Keratinocyte (primary cell): ENCODE data around the gene ASB9. TPM values are rescaled to one million over a fixed set of nuclear protein-coding genes. Genes with fewer than 3 reads are reported as not detected.

Source experiments
- DNase-seq: peaks from one replicate; pipeline ENCODE4 v3.0.0-alpha.2; 2011; ENCODE audit warnings: low read depth, missing footprints, low spot score
- FAIRE-seq: peaks from 2 replicates; lab custom pipeline; 2011; peaks lifted over from hg19 to GRCh38; lab: Jason Lieb, UNC
- H2AFZ ChIP-seq: 2 replicates; pipeline ENCODE4 v1.6.0; 2012; ENCODE audit warnings: low read length, control low read depth, inconsistent platforms; ENCODE audit not compliant: control insufficient read depth
- H3K27ac ChIP-seq: 2 replicates; pipeline ENCODE4 v1.5.1; 2011; ENCODE audit warnings: low read length; ENCODE audit not compliant: control insufficient read depth, insufficient read depth
- H3K27me3 ChIP-seq: 3 replicates; pipeline ENCODE4 v1.6.0; 2011; ENCODE audit warnings: low read length; ENCODE audit not compliant: control insufficient read depth, insufficient read depth; ENCODE audit errors: extremely low read depth
- H3K36me3 ChIP-seq, 2 experiments: 2 replicates in 1 of 2; 3 replicates in 1 of 2; pipeline ENCODE4 v1.5.1; 2011; ENCODE audit warnings: low read length in 2 of 2, mild to moderate bottlenecking in 1 of 2; ENCODE audit not compliant: control insufficient read depth in 2 of 2, insufficient read depth in 2 of 2; ENCODE audit errors: extremely low read depth in 1 of 2
- H3K4me1 ChIP-seq: 3 replicates; pipeline ENCODE4 v1.5.1; 2011; ENCODE audit warnings: low read length; ENCODE audit not compliant: control insufficient read depth, insufficient read depth; ENCODE audit errors: extremely low read depth
- H3K4me2 ChIP-seq: 3 replicates; pipeline ENCODE4 v1.6.0; 2011; ENCODE audit warnings: low read depth, low read length; ENCODE audit not compliant: control insufficient read depth, insufficient read depth; ENCODE audit errors: extremely low read depth
- H3K4me3 ChIP-seq, 3 experiments: fragments of 200-600 bp in 1 of 3; sonication (generic) in 1 of 3; 2 replicates in 2 of 3; 3 replicates in 1 of 3; pipeline ENCODE4 v1.5.1; 2011 to 2016; ENCODE audit warnings: low read length in 3 of 3, mild to moderate bottlenecking in 3 of 3, control low read depth in 2 of 3, inconsistent platforms in 1 of 3, low read depth in 1 of 3, mixed read lengths in 1 of 3, mixed run types in 1 of 3, moderate library complexity in 1 of 3; ENCODE audit not compliant: control insufficient read depth in 2 of 3, insufficient read depth in 2 of 3; ENCODE audit errors: extremely low read depth in 1 of 3
- H3K79me2 ChIP-seq: 2 replicates; pipeline ENCODE4 v1.6.0; 2012; ENCODE audit warnings: low read length; ENCODE audit not compliant: control insufficient read depth, insufficient read depth
- H3K9ac ChIP-seq: 3 replicates; pipeline ENCODE4 v1.6.0; 2011; ENCODE audit warnings: low read length; ENCODE audit not compliant: control insufficient read depth, insufficient read depth; ENCODE audit errors: extremely low read depth
- H3K9me1 ChIP-seq: 3 replicates; pipeline ENCODE4 v1.6.0; 2011; ENCODE audit warnings: low read length; ENCODE audit not compliant: control insufficient read depth, insufficient read depth; ENCODE audit errors: extremely low read depth
- H3K9me3 ChIP-seq: 2 replicates; pipeline ENCODE4 v1.5.1; 2012; ENCODE audit warnings: low read depth, low read length; ENCODE audit not compliant: control insufficient read depth
- H4K20me1 ChIP-seq: 3 replicates; pipeline ENCODE4 v1.6.0; 2011; ENCODE audit warnings: low read length; ENCODE audit not compliant: control insufficient read depth, insufficient read depth; ENCODE audit errors: extremely low read depth
- EZH2 ChIP-seq: IDR thresholded peaks from one replicate; pipeline ENCODE4 v1.6.1; 2012; ENCODE audit warnings: inconsistent platforms, mild to moderate bottlenecking, low read length, moderate library complexity
- dilution Hi-C: fragments of 300-500 bp; cut with MboI; formaldehyde crosslinking; loops from one replicate; pipeline ENCODE4 v1.7.0; 2020; ENCODE audit warnings: low sequenced_read_pairs; ENCODE audit not compliant: extremely low pct_ligation_motif_present
- polyA plus RNA-seq, 5 experiments: library from polyadenylated mRNA; depleted of rRNA in 3 of 5; stranded (reverse) in 3 of 5; stranded (forward) in 1 of 5; unstranded in 1 of 5; fragments of >200 nt; gene quantifications; 1 replicate in 1 of 5; 2 replicates in 3 of 5; 3 replicates in 1 of 5; pipeline versions ENCODE4 v1.2.1 to v1.2.3, GENCODE V29; 2011 to 2012; ENCODE audit warnings: missing spikeins in 2 of 5, low read depth in 1 of 5, low replicate concordance in 1 of 5
- TF ChIP-seq, protein P1 (sequence below), 3 experiments: IDR thresholded peaks in 1 of 3; conservative IDR thresholded peaks in 1 of 3; optimal IDR thresholded peaks in 1 of 3; 2 replicates in 2 of 3; 3 replicates in 1 of 3; pipeline versions ENCODE3 to v1.5.1; 2011; ENCODE audit warnings: low read length in 3 of 3, mild to moderate bottlenecking in 3 of 3, moderate library complexity in 2 of 3, control low read depth in 1 of 3, inconsistent platforms in 1 of 3; ENCODE audit not compliant: insufficient read depth in 2 of 3; ENCODE audit errors: extremely low read depth in 1 of 3

The ASB9 gene
- polyA plus RNA-seq, 1 donor (not counting 4 experiments of a cell fraction or from before 2014, with no cell fraction given): 0.66 TPM

DNA sequence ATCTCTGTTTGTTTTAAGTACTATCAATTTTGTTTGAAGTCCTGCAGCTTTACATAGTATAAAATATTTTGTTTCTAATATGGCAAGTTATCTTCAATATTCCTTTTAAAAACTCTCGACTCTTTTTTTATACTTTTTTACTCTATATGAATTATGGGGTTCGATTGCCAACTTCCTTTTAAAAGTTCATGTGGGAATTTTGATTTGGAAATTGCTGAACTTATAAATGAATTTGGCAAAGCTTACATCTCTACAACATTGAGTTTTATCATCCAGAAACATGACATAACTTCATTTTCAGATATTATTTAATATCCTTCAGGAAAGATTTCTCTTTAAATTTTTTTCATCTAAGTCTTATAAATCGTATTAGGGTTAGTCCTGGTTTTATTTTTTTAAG, 60.8 kb downstream of the ASB9 start:
- TF ChIP-seq, protein P1, sequence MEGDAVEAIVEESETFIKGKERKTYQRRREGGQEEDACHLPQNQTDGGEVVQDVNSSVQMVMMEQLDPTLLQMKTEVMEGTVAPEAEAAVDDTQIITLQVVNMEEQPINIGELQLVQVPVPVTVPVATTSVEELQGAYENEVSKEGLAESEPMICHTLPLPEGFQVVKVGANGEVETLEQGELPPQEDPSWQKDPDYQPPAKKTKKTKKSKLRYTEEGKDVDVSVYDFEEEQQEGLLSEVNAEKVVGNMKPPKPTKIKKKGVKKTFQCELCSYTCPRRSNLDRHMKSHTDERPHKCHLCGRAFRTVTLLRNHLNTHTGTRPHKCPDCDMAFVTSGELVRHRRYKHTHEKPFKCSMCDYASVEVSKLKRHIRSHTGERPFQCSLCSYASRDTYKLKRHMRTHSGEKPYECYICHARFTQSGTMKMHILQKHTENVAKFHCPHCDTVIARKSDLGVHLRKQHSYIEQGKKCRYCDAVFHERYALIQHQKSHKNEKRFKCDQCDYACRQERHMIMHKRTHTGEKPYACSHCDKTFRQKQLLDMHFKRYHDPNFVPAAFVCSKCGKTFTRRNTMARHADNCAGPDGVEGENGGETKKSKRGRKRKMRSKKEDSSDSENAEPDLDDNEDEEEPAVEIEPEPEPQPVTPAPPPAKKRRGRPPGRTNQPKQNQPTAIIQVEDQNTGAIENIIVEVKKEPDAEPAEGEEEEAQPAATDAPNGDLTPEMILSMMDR (optimal IDR thresholded peaks at IDR 0.05 in 1 of 3, IDR thresholded peaks at IDR 0.05 in 1 of 3, conservative IDR thresholded peaks at IDR 0.05 in 1 of 3; ENCODE audit: extremely low read depth in 1 of 3, insufficient read depth in 2 of 3, low read length in 3 of 3): no peak
- TF ChIP-seq EZH2: no peak
- FAIRE-seq (no peak), DNase-seq (no peak)
- Histone ChIP-seq H3K4me2 (no peak overlapping the region), H3K36me3 (no peaks in the 10 kb centered on the region), H3K79me2 (no peaks in the 10 kb centered on the region), H3K4me3 (no peak overlapping the region), H3K27me3 (no peaks in the 10 kb centered on the region), H3K9me1 (no peaks in the 10 kb centered on the region), H4K20me1 (no peaks in the 10 kb centered on the region), H2AFZ (no peak overlapping the region), H3K9me3 (no peaks in the 10 kb centered on the region), H3K9ac (no peak overlapping the region), H3K27ac (no peak overlapping the region), H3K4me1 (no peaks in the 10 kb centered on the region)
- dilution Hi-C loops: no loop called here

DNA sequence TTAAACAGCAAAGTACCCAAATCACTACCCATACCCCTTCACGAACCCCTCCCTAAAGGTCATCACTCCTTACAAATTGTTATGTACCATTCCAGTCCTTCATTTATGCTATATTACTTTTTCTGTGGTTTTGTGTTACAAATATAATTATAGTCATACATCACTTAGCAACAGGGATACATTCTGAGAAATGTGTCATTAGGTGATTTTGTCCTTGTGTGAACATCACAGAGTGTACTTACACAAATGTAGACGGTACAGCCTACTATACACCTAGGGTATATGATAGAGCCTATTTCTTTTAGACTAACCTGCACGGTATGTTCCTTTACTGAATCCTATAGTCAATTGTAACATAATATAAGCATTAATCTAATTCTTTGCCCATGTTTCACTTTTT, 61.9 kb downstream of the ASB9 start:
- dilution Hi-C loops: no loop called here
- DNase-seq: no peak
- Histone ChIP-seq H3K79me2 (no peaks in the 10 kb centered on the region), H2AFZ (no peak overlapping the region), H3K4me2 (no peak overlapping the region), H3K9ac (no peak overlapping the region), H3K36me3 (no peaks in the 10 kb centered on the region), H3K27me3 (no peaks in the 10 kb centered on the region), H3K9me3 (no peaks in the 10 kb centered on the region), H3K4me3 (no peak overlapping the region), H3K4me1 (no peaks in the 10 kb centered on the region), H3K9me1 (no peaks in the 10 kb centered on the region), H3K27ac (no peak overlapping the region), H4K20me1 (no peaks in the 10 kb centered on the region)
- no peak for FAIRE-seq
- no peak for TF ChIP-seq EZH2
- TF ChIP-seq, protein P1 (optimal IDR thresholded peaks at IDR 0.05 in 1 of 3, IDR thresholded peaks at IDR 0.05 in 1 of 3, conservative IDR thresholded peaks at IDR 0.05 in 1 of 3; ENCODE audit: extremely low read depth in 1 of 3, insufficient read depth in 2 of 3, low read length in 3 of 3): no peak
